Endodermal cell (in vitro differentiated cells): Measurements from ENCODE around the gene SMAD2. TPM values are rescaled to one million over a fixed set of nuclear protein-coding genes. Genes with fewer than 3 reads are reported as not detected.

ENCODE experiments used
- DNase-seq: peaks from one replicate; pipeline ENCODE4 v3.0.0-alpha.2; 2017
- H3K27ac ChIP-seq: 2 replicates; pipeline ENCODE4 v1.5.1; 2013; ENCODE audit warnings: mild to moderate bottlenecking, low read depth, low read length, moderate library complexity
- H3K27me3 ChIP-seq: 2 replicates; pipeline ENCODE4 v1.6.1; 2013; ENCODE audit warnings: mild to moderate bottlenecking, low read length, moderate library complexity; ENCODE audit not compliant: insufficient read depth, control insufficient read depth, poor library complexity, severe bottlenecking
- H3K36me3 ChIP-seq: 2 replicates; pipeline ENCODE4 v1.7.0; 2013; ENCODE audit warnings: mild to moderate bottlenecking, low read length, moderate library complexity; ENCODE audit not compliant: control insufficient read depth, insufficient read depth
- H3K4me1 ChIP-seq: one replicate; pipeline ENCODE4 v1.7.0; 2013; ENCODE audit warnings: low read length; ENCODE audit not compliant: control insufficient read depth, insufficient read depth
- H3K4me3 ChIP-seq: 2 replicates; pipeline ENCODE4 v1.5.1; 2013; ENCODE audit warnings: mild to moderate bottlenecking, low read length, moderate library complexity
- H3K9ac ChIP-seq: 2 replicates; pipeline ENCODE4 v1.6.1; 2013; ENCODE audit warnings: mild to moderate bottlenecking, low read length, moderate library complexity; ENCODE audit not compliant: poor library complexity, severe bottlenecking; ENCODE audit errors: extremely low read depth
- H3K9me3 ChIP-seq: 2 replicates; pipeline ENCODE4 v1.6.1; 2013; ENCODE audit warnings: mild to moderate bottlenecking, low read length, moderate library complexity; ENCODE audit not compliant: control insufficient read depth
- H3K27ac Mint-ChIP-seq: 2 replicates; pipeline ENCODE4 v1.8.0; 2020; ENCODE audit warnings: mixed read lengths
- H3K27me3 Mint-ChIP-seq: 2 replicates; pipeline ENCODE4 v1.8.0; 2021; ENCODE audit warnings: mild to moderate bottlenecking, mixed read lengths; ENCODE audit not compliant: insufficient read depth
- H3K36me3 Mint-ChIP-seq: 2 replicates; pipeline ENCODE4 v1.8.0; 2020; ENCODE audit warnings: low read depth, mixed read lengths
- H3K4me1 Mint-ChIP-seq: 2 replicates; pipeline ENCODE4 v1.8.0; 2020; ENCODE audit warnings: mixed read lengths
- H3K4me3 Mint-ChIP-seq: 2 replicates; pipeline ENCODE4 v1.8.0; 2020; ENCODE audit warnings: mild to moderate bottlenecking, moderate library complexity, mixed read lengths
- H3K9me3 Mint-ChIP-seq: 2 replicates; pipeline ENCODE4 v1.8.0; 2020; ENCODE audit warnings: mild to moderate bottlenecking, mixed read lengths
- WGBS, 2 experiments: methylation state at CpG; one replicate each; pipeline versions ENCODE4 v1.1.5 to v1.1.7; 2013; ENCODE audit warnings: missing lambda C conversion rate in 2 of 2, mixed read lengths in 1 of 2; ENCODE audit not compliant: insufficient coverage in 1 of 2, insufficient read length in 1 of 2; 5-methylcytosine and 5-hydroxymethylcytosine counted together
- total RNA-seq, 2 donors: library from RNA; stranded (reverse); fragmentation: NEBNext Ultra II Directional in 1 of 2; extraction: Animal tissue kit (Norgen Biotek cat#: 25700) in 1 of 2; gene quantifications; 2 replicates in 1 of 2; 3 replicates in 1 of 2; pipeline ENCODE4 v1.2.1, GENCODE V29; 2021
- TF ChIP-seq, protein P1 (sequence below): fragments of 200-600 bp; sonication (generic); conservative IDR thresholded peaks from 2 replicates; pipeline ENCODE4 v1.5.0; 2021; ENCODE audit warnings: antibody characterized with exemption, mild to moderate bottlenecking

SMAD2 gene
- total RNA-seq, 2 donors from 2014 or later, result 156 to 189 TPM

DNA sequence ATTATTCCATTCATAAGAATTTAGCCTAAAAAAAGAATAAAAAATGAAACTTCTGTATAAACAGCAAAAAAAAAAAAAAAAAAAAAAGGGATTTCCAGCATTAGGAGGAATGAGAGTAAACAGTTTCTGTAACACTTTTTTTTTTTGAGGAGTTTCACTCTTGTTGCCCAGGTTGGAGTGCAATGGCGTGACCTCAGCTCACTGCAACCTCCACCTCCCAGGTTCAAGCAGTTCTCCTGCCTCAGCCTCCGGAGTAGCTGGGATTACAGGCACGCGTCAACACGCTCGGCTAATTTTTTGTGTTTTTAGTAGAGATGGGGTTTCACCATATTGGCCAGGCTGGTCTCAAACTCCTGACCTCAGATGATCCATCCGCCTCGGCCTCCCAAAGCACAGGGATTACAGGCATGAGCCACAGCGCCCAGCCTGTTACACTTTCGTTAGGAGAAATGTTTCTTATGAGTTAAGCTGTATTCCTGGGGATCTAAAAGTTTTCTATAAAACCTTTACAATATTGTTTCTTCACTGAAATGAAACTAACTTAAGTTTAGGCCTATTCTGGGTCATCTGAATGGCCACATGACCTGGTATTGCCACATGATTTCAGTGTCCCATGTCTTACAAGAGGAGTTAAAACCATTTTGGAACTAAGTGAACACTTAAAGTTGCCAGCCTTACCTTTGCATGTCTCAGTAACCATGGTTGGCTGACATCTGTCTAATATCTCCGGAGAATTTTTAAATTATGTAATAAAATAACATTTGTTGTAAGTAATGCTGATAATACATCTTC, 17.5 kb downstream of the SMAD2 start:
- H3K27me3 ChIP-seq, result no peaks in the 10 kb centered on the region
- no peak overlapping the region for H3K4me3 ChIP-seq
- H3K36me3 Mint-ChIP-seq, result peaks cover 27% of the 10 kb centered on the region
- H3K4me1 Mint-ChIP-seq, result peaks cover 50% of the 10 kb centered on the region
- TF ChIP-seq, protein P1, sequence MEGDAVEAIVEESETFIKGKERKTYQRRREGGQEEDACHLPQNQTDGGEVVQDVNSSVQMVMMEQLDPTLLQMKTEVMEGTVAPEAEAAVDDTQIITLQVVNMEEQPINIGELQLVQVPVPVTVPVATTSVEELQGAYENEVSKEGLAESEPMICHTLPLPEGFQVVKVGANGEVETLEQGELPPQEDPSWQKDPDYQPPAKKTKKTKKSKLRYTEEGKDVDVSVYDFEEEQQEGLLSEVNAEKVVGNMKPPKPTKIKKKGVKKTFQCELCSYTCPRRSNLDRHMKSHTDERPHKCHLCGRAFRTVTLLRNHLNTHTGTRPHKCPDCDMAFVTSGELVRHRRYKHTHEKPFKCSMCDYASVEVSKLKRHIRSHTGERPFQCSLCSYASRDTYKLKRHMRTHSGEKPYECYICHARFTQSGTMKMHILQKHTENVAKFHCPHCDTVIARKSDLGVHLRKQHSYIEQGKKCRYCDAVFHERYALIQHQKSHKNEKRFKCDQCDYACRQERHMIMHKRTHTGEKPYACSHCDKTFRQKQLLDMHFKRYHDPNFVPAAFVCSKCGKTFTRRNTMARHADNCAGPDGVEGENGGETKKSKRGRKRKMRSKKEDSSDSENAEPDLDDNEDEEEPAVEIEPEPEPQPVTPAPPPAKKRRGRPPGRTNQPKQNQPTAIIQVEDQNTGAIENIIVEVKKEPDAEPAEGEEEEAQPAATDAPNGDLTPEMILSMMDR, result no peak
- no peaks in the 10 kb centered on the region for H3K9me3 Mint-ChIP-seq
- H3K4me3 Mint-ChIP-seq, result no peak overlapping the region
- DNase-seq, result no peak
- H3K9ac ChIP-seq, result no peak overlapping the region
- H3K27ac Mint-ChIP-seq, result peak overlapping the region; percentile 45
- H3K36me3 ChIP-seq, result peaks cover 88% of the 10 kb centered on the region
- peaks cover 3% of the 10 kb centered on the region for H3K9me3 ChIP-seq
- H3K4me1 ChIP-seq, result peaks cover 11% of the 10 kb centered on the region
- H3K27me3 Mint-ChIP-seq, result no peaks in the 10 kb centered on the region
- H3K27ac ChIP-seq, result no peak overlapping the region
- 95 to 96% methylated on average over 7 to 10 of the region's 11 CpGs for WGBS, 2 experiments

DNA sequence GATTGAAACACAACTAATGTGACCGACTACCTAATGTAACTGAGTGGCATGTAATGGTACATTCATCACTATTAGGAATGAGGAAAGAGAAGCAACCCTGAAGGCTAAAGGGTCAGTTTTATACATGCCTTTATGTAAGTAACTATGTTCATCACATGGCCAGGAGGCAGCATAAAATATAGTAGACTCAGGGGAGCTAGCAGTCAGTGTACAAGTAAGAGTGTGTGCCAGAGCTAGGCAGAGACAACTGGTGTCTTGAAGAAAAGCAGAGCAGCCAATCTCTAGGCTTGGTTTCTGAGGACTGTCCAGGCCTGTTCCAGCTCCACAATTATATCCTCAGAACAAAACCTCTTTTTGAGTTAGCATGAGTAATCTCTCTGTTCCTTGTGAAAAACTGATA, 18.1 kb downstream of the SMAD2 start:
- H3K27ac Mint-ChIP-seq, result no peak overlapping the region
- TF ChIP-seq, protein P1, result no peak
- H3K27me3 Mint-ChIP-seq, result no peaks in the 10 kb centered on the region
- H3K4me1 ChIP-seq, result peaks cover 11% of the 10 kb centered on the region
- H3K27me3 ChIP-seq, result no peaks in the 10 kb centered on the region
- 88 to 100% methylated on average over 1 of the region's 1 CpG for WGBS, 2 experiments
- H3K36me3 Mint-ChIP-seq, result peaks cover 32% of the 10 kb centered on the region
- H3K4me3 ChIP-seq, result no peak overlapping the region
- H3K4me1 Mint-ChIP-seq, result peaks cover 44% of the 10 kb centered on the region
- no peak overlapping the region for H3K9ac ChIP-seq
- no peak for DNase-seq
- no peak overlapping the region for H3K4me3 Mint-ChIP-seq
- peaks cover 2% of the 10 kb centered on the region for H3K9me3 Mint-ChIP-seq
- peaks cover 93% of the 10 kb centered on the region for H3K36me3 ChIP-seq
- H3K27ac ChIP-seq, result no peak overlapping the region
- peaks cover 10% of the 10 kb centered on the region for H3K9me3 ChIP-seq

DNA sequence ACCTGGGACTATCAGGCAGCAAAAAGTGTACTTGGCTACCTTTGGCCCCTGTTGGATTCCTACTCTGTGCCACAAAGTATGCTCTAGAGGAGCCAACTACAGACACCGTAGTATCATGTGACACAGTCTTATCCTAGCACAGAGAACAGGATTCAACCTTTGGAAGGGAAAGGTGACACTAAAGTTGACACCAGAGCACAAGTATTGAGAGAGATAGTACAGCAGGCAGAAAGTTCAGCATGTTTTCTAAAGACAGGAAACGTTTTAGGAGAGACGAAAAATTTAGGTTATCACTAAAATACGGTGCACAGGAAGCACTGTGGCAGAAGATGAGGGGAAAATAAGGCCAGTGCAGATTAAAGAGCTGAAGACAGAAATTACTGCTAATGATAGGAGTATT, 18.6 kb downstream of the SMAD2 start:
- H3K4me3 ChIP-seq, result no peak overlapping the region
- Mint-ChIP-seq H3K9me3 (peaks cover 6% of the 10 kb centered on the region), H3K4me1 (peaks cover 40% of the 10 kb centered on the region), H3K27ac (no peak overlapping the region), H3K36me3 (peaks cover 37% of the 10 kb centered on the region), H3K4me3 (no peak overlapping the region), H3K27me3 (no peaks in the 10 kb centered on the region)
- DNase-seq, result no peak
- H3K9ac ChIP-seq, result no peak overlapping the region
- no peaks in the 10 kb centered on the region for H3K27me3 ChIP-seq
- TF ChIP-seq, protein P1, result no peak
- H3K36me3 ChIP-seq, result peaks cover 93% of the 10 kb centered on the region
- peaks cover 11% of the 10 kb centered on the region for H3K4me1 ChIP-seq
- no peak overlapping the region for H3K27ac ChIP-seq
- 93 to 97% methylated on average over 4 of the region's 4 CpGs for WGBS, 2 experiments
- peaks cover 15% of the 10 kb centered on the region for H3K9me3 ChIP-seq
